OCI-LY3 (cell line): ENCODE data around the gene C1orf21.

ENCODE experiments used
- H2AFZ ChIP-seq: fragments of 200-600, 300-600 bp; shearing (Covaris generic); 2 replicates; pipeline ENCODE4 v1.6.0; 2014; ENCODE audit warnings: antibody characterized with exemption, low read depth, low read length
- H3K27ac ChIP-seq: fragments of 200-600, 300-600 bp; sonication (generic); 2 replicates; pipeline ENCODE4 v1.5.1; 2014; ENCODE audit warnings: mild to moderate bottlenecking, low read length, moderate library complexity, mixed read lengths
- H3K27me3 ChIP-seq: fragments of 200-600, 300-600 bp; sonication (generic); 2 replicates; pipeline ENCODE4 v1.6.1; 2014; ENCODE audit warnings: low read depth, low read length, mixed read lengths
- H3K36me3 ChIP-seq: fragments of 200-600, 300-600 bp; sonication (generic); replicated peaks from 2 replicates; pipeline ENCODE3; 2014; ENCODE audit warnings: low read depth, low read length, mixed read lengths
- H3K4me1 ChIP-seq: fragments of 300-600, 200-600 bp; sonication (generic); 2 replicates; pipeline ENCODE4 v1.6.1; 2014; ENCODE audit warnings: low read length, mixed read lengths
- H3K4me2 ChIP-seq: fragments of 200-600, 300-600 bp; sonication (generic); 2 replicates; pipeline ENCODE4 v1.6.1; 2014; ENCODE audit warnings: low read length, mixed read lengths
- H3K4me3 ChIP-seq: fragments of 300-600, 200-600 bp; sonication (generic); 2 replicates; pipeline ENCODE4 v1.5.1; 2014; ENCODE audit warnings: antibody characterized with exemption, mild to moderate bottlenecking, low read length, moderate library complexity
- H3K79me2 ChIP-seq: fragments of 300-600, 200-600 bp; shearing (Covaris generic); 2 replicates; pipeline ENCODE4 v1.6.1; 2014; ENCODE audit warnings: mild to moderate bottlenecking, low read length, mixed read lengths
- H3K9ac ChIP-seq: fragments of 300-600, 200-600 bp; shearing (Covaris generic); 2 replicates; pipeline ENCODE4 v1.6.0; 2014; ENCODE audit warnings: mild to moderate bottlenecking, low read length, moderate library complexity
- H3K9me3 ChIP-seq: fragments of 200-600, 300-600 bp; shearing (Covaris generic); 2 replicates; pipeline ENCODE4 v1.6.1; 2014; ENCODE audit warnings: low read length, mixed read lengths; ENCODE audit not compliant: insufficient read depth
- H4K20me1 ChIP-seq: fragments of 200-600, 300-600 bp; sonication (generic); 2 replicates; pipeline ENCODE4 v1.6.1; 2016; ENCODE audit warnings: low read length, mixed read lengths; ENCODE audit not compliant: insufficient read depth
- CTCF ChIP-seq: fragments of 200-600, 300-600 bp; sonication (generic); IDR thresholded peaks from 2 replicates; pipeline ENCODE4 v1.5.1; 2014; ENCODE audit warnings: antibody characterized with exemption, low read length, low read depth
- EZH2phosphoT487 ChIP-seq: fragments of 200-600 bp; shearing (Covaris generic); IDR thresholded peaks from 2 replicates; pipeline ENCODE4 v1.6.1; 2018; ENCODE audit warnings: antibody characterized with exemption, mixed run types, low read depth

C1orf21 gene

GRCh38 chr1:184647471-184647870, 260.6 kb downstream of the C1orf21 start:
- H3K9me3 ChIP-seq, result no peaks in the 10 kb centered on the region
- no peaks in the 10 kb centered on the region for H3K79me2 ChIP-seq
- TF ChIP-seq EZH2phosphoT487, result no peak
- peaks cover 22% of the 10 kb centered on the region for H3K4me1 ChIP-seq
- H3K36me3 ChIP-seq, result no peaks in the 10 kb centered on the region
- no peak overlapping the region for H3K9ac ChIP-seq
- H4K20me1 ChIP-seq, result no peaks in the 10 kb centered on the region
- H3K4me3 ChIP-seq, result no peak overlapping the region
- H3K27me3 ChIP-seq, result no peaks in the 10 kb centered on the region
- no peak overlapping the region for H3K27ac ChIP-seq
- H2AFZ ChIP-seq, result no peak overlapping the region
- no peak overlapping the region for H3K4me2 ChIP-seq

- Histone ChIP-seq H3K4me1 (peaks cover 22% of the 10 kb centered on the region), H3K4me2 (no peak overlapping the region), H3K36me3 (no peaks in the 10 kb centered on the region), H2AFZ (no peak overlapping the region), H3K79me2 (no peaks in the 10 kb centered on the region), H3K9me3 (no peaks in the 10 kb centered on the region), H3K4me3 (no peak overlapping the region), H3K27me3 (no peaks in the 10 kb centered on the region), H3K27ac (no peak overlapping the region), H3K9ac (no peak overlapping the region), H4K20me1 (no peaks in the 10 kb centered on the region)
- TF ChIP-seq CTCF (no peak), EZH2phosphoT487 (no peak)
These were observed 261.5 kb downstream of the C1orf21 start for GRCh38 chr1:184648160-184648855.

GRCh38 chr1:184648856-184649201, 262.0 kb downstream of the C1orf21 start:
- H3K9ac ChIP-seq, result peak overlapping the region; percentile 33; the same call in 1 of the 2 replicates
- peak overlapping the region; percentile 70 for H3K27ac ChIP-seq
- H3K27me3 ChIP-seq, result no peaks in the 10 kb centered on the region
- no peaks in the 10 kb centered on the region for H3K9me3 ChIP-seq
- peak overlapping the region; percentile 87 for H2AFZ ChIP-seq
- H3K4me1 ChIP-seq, result peaks cover 22% of the 10 kb centered on the region
- TF ChIP-seq EZH2phosphoT487 (no peak), CTCF (no peak)
- H3K36me3 ChIP-seq, result no peaks in the 10 kb centered on the region
- H4K20me1 ChIP-seq, result no peaks in the 10 kb centered on the region
- H3K79me2 ChIP-seq, result no peaks in the 10 kb centered on the region
- H3K4me3 ChIP-seq, result peak overlapping the region; percentile 62
- peak overlapping the region; percentile 81 for H3K4me2 ChIP-seq

- H3K36me3 ChIP-seq, result no peaks in the 10 kb centered on the region
- no peak for TF ChIP-seq EZH2phosphoT487
- TF ChIP-seq CTCF, result no peak
- H3K4me1 ChIP-seq, result peaks cover 22% of the 10 kb centered on the region
- H4K20me1 ChIP-seq, result no peaks in the 10 kb centered on the region
- H3K79me2 ChIP-seq, result no peaks in the 10 kb centered on the region
- H3K4me3 ChIP-seq, result peak overlapping the region; percentile 62
- peak overlapping the region; percentile 81 for H3K4me2 ChIP-seq
- H3K9ac ChIP-seq, result peak overlapping the region; percentile 33; the same call in 1 of the 2 replicates
- peak overlapping the region; percentile 87 for H2AFZ ChIP-seq
- H3K9me3 ChIP-seq, result no peaks in the 10 kb centered on the region
- peak overlapping the region; percentile 70 for H3K27ac ChIP-seq
- no peaks in the 10 kb centered on the region for H3K27me3 ChIP-seq
These were observed 262.6 kb downstream of the C1orf21 start for GRCh38 chr1:184649451-184649888.
